ENCODE results near the gene FCRL3. TPM values are rescaled to one million over a fixed set of nuclear protein-coding genes. Genes with fewer than 3 reads are reported as not detected.

The FCRL3 gene
- total RNA-seq, 4 donors from 2014 or later = 0.21 TPM; not detected in 3

GRCh38 chr1:157682710-157683437 lies 17.7 kb downstream of the FCRL3 start:
- Histone ChIP-seq H3K4me3 (no peak overlapping the region), H3K36me3 (no peaks in the 10 kb centered on the region), H3K4me1 (no peaks in the 10 kb centered on the region), H3K27me3 (no peaks in the 10 kb centered on the region), H3K27ac (no peak overlapping the region), H3K9me3 (no peaks in the 10 kb centered on the region)
- intact Hi-C loops (cut with DNase I; ENCODE audit: low total_unique reads) = no loop called here
- TF ChIP-seq CTCF (IDR thresholded peaks at IDR 0.05) (no peak), POLR2A (IDR thresholded peaks at IDR 0.05) (no peak)
- DNase-seq = no peak

- Histone ChIP-seq H3K4me3 (no peak overlapping the region), H3K9me3 (no peaks in the 10 kb centered on the region), H3K27ac (no peak overlapping the region), H3K4me1 (no peaks in the 10 kb centered on the region), H3K27me3 (no peaks in the 10 kb centered on the region), H3K36me3 (no peaks in the 10 kb centered on the region)
- DNase-seq = no peak
- intact Hi-C loops (cut with DNase I; ENCODE audit: low total_unique reads) = no loop called here
- TF ChIP-seq CTCF (IDR thresholded peaks at IDR 0.05) (no peak), POLR2A (IDR thresholded peaks at IDR 0.05) (no peak)
Measured at GRCh38 chr1:157678721-157679120, 21.8 kb downstream of the FCRL3 start.

- no peak overlapping the region for H3K4me3 ChIP-seq
- no peaks in the 10 kb centered on the region for H3K4me1 ChIP-seq
- H3K36me3 ChIP-seq = no peaks in the 10 kb centered on the region
- H3K9me3 ChIP-seq = no peaks in the 10 kb centered on the region
- intact Hi-C loops (cut with DNase I; ENCODE audit: low total_unique reads) = no loop called here
- no peaks in the 10 kb centered on the region for H3K27me3 ChIP-seq
- TF ChIP-seq POLR2A (IDR thresholded peaks at IDR 0.05) (no peak), CTCF (IDR thresholded peaks at IDR 0.05) (no peak)
- no peak for DNase-seq
- H3K27ac ChIP-seq = no peak overlapping the region
Measured at GRCh38 chr1:157673008-157673407, 27.6 kb downstream of the FCRL3 start.

- Histone ChIP-seq H3K27me3 (no peaks in the 10 kb centered on the region), H3K4me1 (no peaks in the 10 kb centered on the region), H3K27ac (no peak overlapping the region), H3K9me3 (no peaks in the 10 kb centered on the region), H3K36me3 (no peaks in the 10 kb centered on the region), H3K4me3 (no peak overlapping the region)
- TF ChIP-seq POLR2A (IDR thresholded peaks at IDR 0.05) (no peak), CTCF (IDR thresholded peaks at IDR 0.05) (no peak)
- no peak for DNase-seq
- intact Hi-C loops (cut with DNase I; ENCODE audit: low total_unique reads) = no loop called here
Measured at GRCh38 chr1:157671895-157672294, 28.7 kb downstream of the FCRL3 start.

GRCh38 chr1:157659576-157660247 lies 40.9 kb downstream of the FCRL3 start:
- Histone ChIP-seq H3K4me3 (no peak overlapping the region), H3K36me3 (no peaks in the 10 kb centered on the region), H3K4me1 (no peaks in the 10 kb centered on the region), H3K27ac (no peak overlapping the region), H3K27me3 (no peaks in the 10 kb centered on the region), H3K9me3 (no peaks in the 10 kb centered on the region)
- TF ChIP-seq POLR2A (IDR thresholded peaks at IDR 0.05) (no peak), CTCF (IDR thresholded peaks at IDR 0.05) (no peak)
- intact Hi-C loops (cut with DNase I; ENCODE audit: low total_unique reads) = no loop called here
- DNase-seq = no peak

Data from uterus (tissue), 4 donors.